ENCODE results near the gene KRT34. TPM values are rescaled to one million over a fixed set of nuclear protein-coding genes. Genes with fewer than 3 reads are reported as not detected.

Gene KRT34
- total and polyA plus RNA-seq, 9 donors, result not detected

- no peaks in the 10 kb centered on the region for H3K27me3 ChIP-seq
- DNase-seq, result no peak
- H3K9me3 ChIP-seq, result no peaks in the 10 kb centered on the region
- no peaks in the 10 kb centered on the region for H3K4me1 ChIP-seq (ENCODE audit: insufficient read depth)
- no peak overlapping the region for H3K27ac ChIP-seq
- intact Hi-C loops (cut with DNase I), result no loop called here
- H3K4me3 ChIP-seq, result no peak overlapping the region
- H3K36me3 ChIP-seq, result no peaks in the 10 kb centered on the region
- WGBS, 3 donors, result 58 to 69% (median 67%) methylated on average over 5 of the region's 5 CpGs
- TF ChIP-seq EP300 (IDR thresholded peaks at IDR 0.05) (no peak), CTCF (IDR thresholded peaks at IDR 0.05) (no peak), POLR2A (IDR thresholded peaks at IDR 0.05) (no peak)
Measured at GRCh38 chr17:41338961-41339485, 43.1 kb downstream of the KRT34 start.

- no peaks in the 10 kb centered on the region for H3K36me3 ChIP-seq
- DNase-seq, result no peak
- WGBS, 3 donors, result 96 to 97% (median 96%) methylated on average over 1 of the region's 1 CpG
- no peak overlapping the region for H3K27ac ChIP-seq
- H3K9me3 ChIP-seq, result no peaks in the 10 kb centered on the region
- H3K4me1 ChIP-seq (ENCODE audit: insufficient read depth), result no peaks in the 10 kb centered on the region
- no peak overlapping the region for H3K4me3 ChIP-seq
- no peak for TF ChIP-seq EP300 (IDR thresholded peaks at IDR 0.05)
- TF ChIP-seq POLR2A (IDR thresholded peaks at IDR 0.05), result no peak
- no peak for TF ChIP-seq CTCF (IDR thresholded peaks at IDR 0.05)
- intact Hi-C loops (cut with DNase I), result no loop called here
- H3K27me3 ChIP-seq, result no peaks in the 10 kb centered on the region
Measured at GRCh38 chr17:41335747-41336146, 46.4 kb downstream of the KRT34 start.

- no peak overlapping the region for H3K27ac ChIP-seq
- WGBS, 3 donors, result 82 to 87% (median 86%) methylated on average over 6 of the region's 6 CpGs
- no peaks in the 10 kb centered on the region for H3K36me3 ChIP-seq
- H3K4me1 ChIP-seq (ENCODE audit: insufficient read depth), result no peaks in the 10 kb centered on the region
- TF ChIP-seq POLR2A (IDR thresholded peaks at IDR 0.05), result no peak
- no peak for TF ChIP-seq EP300 (IDR thresholded peaks at IDR 0.05)
- no peak for TF ChIP-seq CTCF (IDR thresholded peaks at IDR 0.05)
- no peaks in the 10 kb centered on the region for H3K9me3 ChIP-seq
- no peak overlapping the region for H3K4me3 ChIP-seq
- no peak for DNase-seq
- intact Hi-C loops (cut with DNase I), result no loop called here
- no peaks in the 10 kb centered on the region for H3K27me3 ChIP-seq
Measured at GRCh38 chr17:41334385-41335305, 47.5 kb downstream of the KRT34 start.

GRCh38 chr17:41333836-41334235, 48.3 kb downstream of the KRT34 start:
- intact Hi-C loops (cut with DNase I), result no loop called here
- Histone ChIP-seq H3K4me3 (no peak overlapping the region), H3K36me3 (no peaks in the 10 kb centered on the region), H3K27me3 (no peaks in the 10 kb centered on the region), H3K9me3 (no peaks in the 10 kb centered on the region), H3K27ac (no peak overlapping the region), H3K4me1 (ENCODE audit: insufficient read depth) (no peaks in the 10 kb centered on the region)
- DNase-seq, result no peak
- TF ChIP-seq POLR2A (IDR thresholded peaks at IDR 0.05) (no peak), EP300 (IDR thresholded peaks at IDR 0.05) (no peak), CTCF (IDR thresholded peaks at IDR 0.05) (no peak)
- 93 to 98% (median 98%) methylated on average over 3 of the region's 3 CpGs for WGBS, 3 donors

Data from ovary (tissue), 9 donors.